Measurements from ENCODE around the gene CAPN14. TPM values are rescaled to one million over a fixed set of nuclear protein-coding genes. Genes with fewer than 3 reads are reported as not detected.

The CAPN14 gene
- polyA plus RNA-seq, 1 of the 3 experiments (the other 2 are of a cell fraction), result 0.08 TPM

- POLR2A ChIA-PET, result no interaction called here
- H3K27me3 ChIP-seq (ENCODE audit: insufficient read depth), result peaks cover 33% of the 10 kb centered on the region
Measured at GRCh38 chr2:31223026-31223425, 5.7 kb upstream of the CAPN14 start.

DNA sequence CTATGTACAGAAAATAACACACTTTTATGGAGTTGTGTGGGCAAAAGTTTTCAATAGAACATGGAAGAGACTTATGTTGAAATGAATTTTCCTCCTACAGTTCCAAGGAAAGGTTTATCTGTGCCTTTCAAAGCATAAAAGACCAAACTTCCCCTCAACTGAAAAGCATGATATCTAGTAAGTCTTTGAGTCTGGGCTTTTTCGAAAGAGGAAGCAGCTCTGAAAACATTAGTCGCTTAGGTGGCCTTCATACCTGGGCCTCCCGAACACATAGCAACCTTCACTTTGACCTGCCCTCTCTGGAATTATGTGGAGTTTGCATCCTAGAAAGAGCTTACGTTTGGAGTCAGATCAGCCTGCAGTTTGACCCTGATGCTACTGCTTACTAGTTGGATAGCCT lies 4.8 kb upstream of the CAPN14 start:
- Histone ChIP-seq H3K27ac (ENCODE audit: low read depth in 2 of 2, low read length in 1 of 2) (no peak overlapping the region), H3K27me3 (ENCODE audit: insufficient read depth) (peaks cover 33% of the 10 kb centered on the region), H3K4me2 (no peak overlapping the region), H2AFZ (ENCODE audit: low read depth) (no peak overlapping the region), H3K4me3 (ENCODE audit: low read depth in 2 of 2, low read length in 1 of 2) (no peak overlapping the region), H3F3A (replicated peaks; ENCODE audit: insufficient read depth) (no peaks in the 10 kb centered on the region), H3K9ac (no peak overlapping the region), H4K20me1 (ENCODE audit: insufficient read depth) (no peaks in the 10 kb centered on the region), H3K79me2 (ENCODE audit: insufficient read depth) (no peaks in the 10 kb centered on the region), H3K9me3 (no peaks in the 10 kb centered on the region), H3K4me1 (ENCODE audit: control insufficient read depth in 1 of 2, insufficient read depth in 2 of 2, low read depth in 1 of 2, low read length in 1 of 2) (peaks cover 0 to 8% of the 10 kb centered on the region in 2 experiments; a peak in 1 of 4 replicates), H3K36me3 (replicated peaks in 1 of 2; ENCODE audit: control insufficient read depth in 1 of 2, insufficient read depth in 2 of 2, low read length in 1 of 2) (no peaks in the 10 kb centered on the region), H3K9me2 (no peaks in the 10 kb centered on the region)
- WGBS (ENCODE audit: low lambda C conversion rate), result 76% methylated on average over 4 of the region's 4 CpGs
- no peak for DNase-seq
- POLR2A ChIA-PET, result no interaction called here
- CTCF ChIA-PET, result interaction anchor here (1.5 to 2.5 kb wide), 2 partner anchors 11 to 113 kb away, joined by 5 to 15 read pairs; partner anchors contain the start of gene EHD3
- no peak for TF ChIP-seq TAF1 (IDR thresholded peaks at IDR 0.05; ENCODE audit: borderline replicate concordance, low read depth, low read length)
- TF ChIP-seq REST (IDR thresholded peaks at IDR 0.05; ENCODE audit: low read depth, low read length), result no peak
- no peak for TF ChIP-seq RAD21 (IDR thresholded peaks at IDR 0.05; ENCODE audit: low read length)
- no peak for TF ChIP-seq MEF2A (IDR thresholded peaks at IDR 0.05; ENCODE audit: borderline replicate concordance, low read depth)
- no peak for TF ChIP-seq EP300 (IDR thresholded peaks at IDR 0.05; ENCODE audit: borderline replicate concordance in 1 of 2, low read depth in 1 of 2, low read length in 1 of 2)
- TF ChIP-seq EZH2phosphoT487 (IDR thresholded peaks at IDR 0.05; ENCODE audit: borderline replicate concordance, low read depth), result no peak
- no peak for TF ChIP-seq RFX5 (IDR thresholded peaks at IDR 0.05; ENCODE audit: low read length)
- TF ChIP-seq NFIC (IDR thresholded peaks at IDR 0.05; ENCODE audit: borderline replicate concordance), result no peak
- no peak for TF ChIP-seq NRF1 (IDR thresholded peaks at IDR 0.05; ENCODE audit: low read depth, low read length)
- TF ChIP-seq, protein P1, sequence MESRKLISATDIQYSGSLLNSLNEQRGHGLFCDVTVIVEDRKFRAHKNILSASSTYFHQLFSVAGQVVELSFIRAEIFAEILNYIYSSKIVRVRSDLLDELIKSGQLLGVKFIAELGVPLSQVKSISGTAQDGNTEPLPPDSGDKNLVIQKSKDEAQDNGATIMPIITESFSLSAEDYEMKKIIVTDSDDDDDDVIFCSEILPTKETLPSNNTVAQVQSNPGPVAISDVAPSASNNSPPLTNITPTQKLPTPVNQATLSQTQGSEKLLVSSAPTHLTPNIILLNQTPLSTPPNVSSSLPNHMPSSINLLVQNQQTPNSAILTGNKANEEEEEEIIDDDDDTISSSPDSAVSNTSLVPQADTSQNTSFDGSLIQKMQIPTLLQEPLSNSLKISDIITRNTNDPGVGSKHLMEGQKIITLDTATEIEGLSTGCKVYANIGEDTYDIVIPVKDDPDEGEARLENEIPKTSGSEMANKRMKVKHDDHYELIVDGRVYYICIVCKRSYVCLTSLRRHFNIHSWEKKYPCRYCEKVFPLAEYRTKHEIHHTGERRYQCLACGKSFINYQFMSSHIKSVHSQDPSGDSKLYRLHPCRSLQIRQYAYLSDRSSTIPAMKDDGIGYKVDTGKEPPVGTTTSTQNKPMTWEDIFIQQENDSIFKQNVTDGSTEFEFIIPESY (IDR thresholded peaks at IDR 0.05; ENCODE audit: borderline replicate concordance, low read depth), result no peak
- TF ChIP-seq USF2 (IDR thresholded peaks at IDR 0.05; ENCODE audit: borderline replicate concordance, low read depth, low read length), result no peak
- no peak for TF ChIP-seq CTCF (IDR thresholded peaks at IDR 0.05)
- no peak for TF ChIP-seq RCOR1 (IDR thresholded peaks at IDR 0.05; ENCODE audit: low read length)
- TF ChIP-seq TCF12 (IDR thresholded peaks at IDR 0.05), result no peak
- no peak for TF ChIP-seq JUND (IDR thresholded peaks at IDR 0.05)
- no peak for TF ChIP-seq USF1 (IDR thresholded peaks at IDR 0.05; ENCODE audit: borderline replicate concordance, low read depth)
- no peak for TF ChIP-seq GATA2 (CRISPR knock-in tag; IDR thresholded peaks at IDR 0.05)
- TF ChIP-seq FOXM1 (IDR thresholded peaks at IDR 0.05; ENCODE audit: low read depth), result no peak

More at GRCh38 chr2:31223026-31223425, 5.7 kb upstream of the CAPN14 start:
- Histone ChIP-seq H3K36me3 (replicated peaks in 1 of 2; ENCODE audit: control insufficient read depth in 1 of 2, insufficient read depth in 2 of 2, low read length in 1 of 2) (no peaks in the 10 kb centered on the region), H3K9ac (no peak overlapping the region), H3K27ac (ENCODE audit: low read depth in 2 of 2, low read length in 1 of 2) (no peak overlapping the region), H3K9me3 (no peaks in the 10 kb centered on the region), H3K79me2 (ENCODE audit: insufficient read depth) (no peaks in the 10 kb centered on the region), H3K4me1 (ENCODE audit: control insufficient read depth in 1 of 2, insufficient read depth in 2 of 2, low read depth in 1 of 2, low read length in 1 of 2) (peaks cover 0 to 8% of the 10 kb centered on the region in 2 experiments; a peak in 1 of 4 replicates), H3F3A (replicated peaks; ENCODE audit: insufficient read depth) (no peaks in the 10 kb centered on the region), H2AFZ (ENCODE audit: low read depth) (no peak overlapping the region), H3K4me3 (ENCODE audit: low read depth in 2 of 2, low read length in 1 of 2) (no peak overlapping the region), H3K9me2 (no peaks in the 10 kb centered on the region), H4K20me1 (ENCODE audit: insufficient read depth) (no peaks in the 10 kb centered on the region), H3K4me2 (no peak overlapping the region)
- DNase-seq, result no peak
- CTCF ChIA-PET, result interaction anchor here (1.0 to 2.5 kb wide), 4 partner anchors 10 to 112 kb away, joined by 3 to 15 read pairs (median 4); partner anchors contain the start of gene EHD3
- 64% methylated on average over 4 of the region's 4 CpGs for WGBS (ENCODE audit: low lambda C conversion rate)
- TF ChIP-seq FOSL2 (IDR thresholded peaks at IDR 0.05; ENCODE audit: borderline replicate concordance, low read depth) (no peak), TEAD4 (IDR thresholded peaks at IDR 0.05; ENCODE audit: borderline replicate concordance, insufficient read depth) (no peak), FOXM1 (IDR thresholded peaks at IDR 0.05; ENCODE audit: low read depth) (no peak)
